HG03521 (cell line): ENCODE results near the gene EFCAB9.
"Not testable (repeated sequence)": the region's sequence is repeated elsewhere in the genome, so short reads cannot be mapped to it uniquely, and the experiment has no call there.

ENCODE experiments used
- ATAC-seq: cut with Tn5 transposase; IDR thresholded peaks from one replicate; pipeline ENCODE4 v1.9.1; 2021; ENCODE audit warnings: mild to moderate bottlenecking, moderate library complexity; ENCODE audit not compliant: unreplicated experiment

The EFCAB9 gene

GRCh38 chr5:172188033-172188892 is 5.7 kb upstream of the EFCAB9 start, which contains the start of gene STK10:
STK10 (minus strand) TSS chr5:172188224; CDS start chr5:172188042, 182 bp downstream.
- ATAC-seq: peak; percentile 68

GRCh38 chr5:172188893-172189692 is 4.9 kb upstream of the EFCAB9 start:
- ATAC-seq: no peak

GRCh38 chr5:172189693-172190296 is 4.2 kb upstream of the EFCAB9 start:
- no peak for ATAC-seq

- no peak for ATAC-seq
These were observed 1.2 kb downstream of the EFCAB9 start for GRCh38 chr5:172194985-172195774.

- ATAC-seq: not testable (repeated sequence)
These were observed 3.8 kb downstream of the EFCAB9 start for GRCh38 chr5:172197775-172198174.

GRCh38 chr5:172199446-172199845 is 5.5 kb downstream of the EFCAB9 start:
- no peak for ATAC-seq

GRCh38 chr5:172200476-172200875 is 6.5 kb downstream of the EFCAB9 start:
- ATAC-seq: no peak

- ATAC-seq: not testable (repeated sequence)
These were observed 12.0 kb downstream of the EFCAB9 start for GRCh38 chr5:172205984-172206383.

GRCh38 chr5:172207511-172207910 is 13.5 kb downstream of the EFCAB9 start:
- no peak for ATAC-seq

GRCh38 chr5:172209714-172210113 is 15.7 kb downstream of the EFCAB9 start:
- no peak for ATAC-seq

- ATAC-seq: no peak
These were observed 17.7 kb downstream of the EFCAB9 start for GRCh38 chr5:172211676-172212075.

- ATAC-seq: no peak
These were observed 19.2 kb downstream of the EFCAB9 start for GRCh38 chr5:172213126-172213525.

- no peak for ATAC-seq
These were observed 22.4 kb downstream of the EFCAB9 start for GRCh38 chr5:172216345-172216744.

- no peak for ATAC-seq
These were observed 25.3 kb downstream of the EFCAB9 start for GRCh38 chr5:172219296-172219695.

GRCh38 chr5:172223901-172224873 is 30.2 kb downstream of the EFCAB9 start:
- ATAC-seq: peak; percentile 81

- ATAC-seq: no peak
These were observed 31.0 kb downstream of the EFCAB9 start for GRCh38 chr5:172224996-172225395.

- ATAC-seq: no peak
These were observed 35.9 kb downstream of the EFCAB9 start for GRCh38 chr5:172229904-172230303.

GRCh38 chr5:172234031-172234430 is 40.1 kb downstream of the EFCAB9 start:
- ATAC-seq: no peak

GRCh38 chr5:172235132-172235780 is 41.3 kb downstream of the EFCAB9 start:
- ATAC-seq: no peak
